Skeletal muscle tissue (tissue), 2 donors: ENCODE results near the gene PFKFB1. TPM values are rescaled to one million over a fixed set of nuclear protein-coding genes. Genes with fewer than 3 reads are reported as not detected.

Source experiments
- small RNA-seq: library from RNA; depleted of rRNA; stranded (forward); fragments of <200 nt; gene quantifications from one replicate; pipeline ENCODE3, GENCODE V24; 2014
- total RNA-seq: library from RNA; depleted of rRNA; stranded (reverse); fragments of >200 nt; gene quantifications from one replicate; pipeline ENCODE4 v1.2.3, GENCODE V29; 2014

Gene PFKFB1
- total RNA-seq, 1 donor from 2014 or later, result not detected

Small RNA genes lying within 50 kb of the gene (small RNA-seq; reads per million reads assigned to genes)
- not detected for gene RF00614

Other genes with a start within 250 kb of the PFKFB1 start
- under 0.01 TPM for gene ITIH6, start 195.9 kb downstream of the PFKFB1 start, total RNA-seq
- 694 TPM for gene MAGED2, start 186.4 kb downstream of the PFKFB1 start, total RNA-seq
- 52.2 TPM for gene TRO, start 73.4 kb downstream of the PFKFB1 start, total RNA-seq
- 2.1 TPM for gene APEX2, start 6.2 kb upstream of the PFKFB1 start, total RNA-seq
- 301 TPM for gene ALAS2, start 36.8 kb upstream of the PFKFB1 start, total RNA-seq
- not detected for gene PAGE2B, start 80.8 kb upstream of the PFKFB1 start, total RNA-seq
- gene PAGE2, start 94.8 kb upstream of the PFKFB1 start, total RNA-seq, result not detected
- not detected for gene PAGE5, start 226.2 kb upstream of the PFKFB1 start, total RNA-seq